Hepatocyte (in vitro differentiated cells): ENCODE measurements around the gene BACH2. TPM values are rescaled to one million over a fixed set of nuclear protein-coding genes. Genes with fewer than 3 reads are reported as not detected.

Experiments
- DNase-seq: peaks from one replicate; pipeline ENCODE4 v3.0.0-alpha.2; 2016; ENCODE audit warnings: low spot score
- H2AFZ ChIP-seq: fragments of 200-600 bp; sonication (generic); 2 replicates; pipeline ENCODE4 v1.6.0; 2016; ENCODE audit warnings: antibody characterized with exemption, mild to moderate bottlenecking
- H3K27ac ChIP-seq: fragments of 200-600 bp; sonication (generic); 2 replicates; pipeline ENCODE4 v1.5.1; 2016; ENCODE audit warnings: mild to moderate bottlenecking
- H3K27me3 ChIP-seq: fragments of 200-600 bp; sonication (generic); 2 replicates; pipeline ENCODE4 v1.6.1; 2016
- H3K36me3 ChIP-seq: fragments of 200-600 bp; sonication (generic); replicated peaks from 2 replicates; pipeline ENCODE4 v1.5.1; 2016; ENCODE audit warnings: low read depth; ENCODE audit not compliant: insufficient read depth
- H3K4me1 ChIP-seq: fragments of 200-600 bp; sonication (generic); 2 replicates; pipeline ENCODE4 v1.5.1; 2016; ENCODE audit warnings: mild to moderate bottlenecking, moderate library complexity; ENCODE audit not compliant: insufficient read depth
- H3K4me2 ChIP-seq: fragments of 200-600 bp; sonication (generic); 2 replicates; pipeline ENCODE4 v1.6.0; 2016
- H3K4me3 ChIP-seq: fragments of 200-600 bp; sonication (generic); 2 replicates; pipeline ENCODE4 v1.5.1; 2016; ENCODE audit warnings: mild to moderate bottlenecking
- H3K79me2 ChIP-seq: fragments of 200-600 bp; sonication (generic); 2 replicates; pipeline ENCODE4 v1.6.0; 2017; ENCODE audit warnings: mild to moderate bottlenecking
- H3K9me2 ChIP-seq: fragments of 200-600 bp; sonication (generic); replicated peaks from 2 replicates; pipeline ENCODE4 v1.6.0; 2017; ENCODE audit warnings: mild to moderate bottlenecking; ENCODE audit not compliant: insufficient read depth
- H3K9me3 ChIP-seq: fragments of 200-600 bp; sonication (generic); 2 replicates; pipeline ENCODE4 v1.5.1; 2016; ENCODE audit warnings: low read depth, mild to moderate bottlenecking
- H4K20me1 ChIP-seq: fragments of 200-600 bp; sonication (generic); 2 replicates; pipeline ENCODE4 v1.6.0; 2016; ENCODE audit warnings: mild to moderate bottlenecking; ENCODE audit not compliant: insufficient read depth, poor library complexity, severe bottlenecking
- CTCF ChIP-seq: fragments of 200-600 bp; sonication (generic); IDR thresholded peaks from 2 replicates; pipeline ENCODE4 v1.5.1; 2016; ENCODE audit warnings: antibody characterized with exemption, mild to moderate bottlenecking; ENCODE audit not compliant: poor library complexity
- EZH2 ChIP-seq: fragments of 200-600 bp; sonication (generic); IDR thresholded peaks from 2 replicates; pipeline ENCODE4 v1.6.1; 2016; ENCODE audit warnings: antibody characterized with exemption, mild to moderate bottlenecking, borderline replicate concordance
- EZH2phosphoT487 ChIP-seq: fragments of 200-600 bp; sonication (generic); IDR thresholded peaks from one replicate; pipeline ENCODE4 v1.6.1; 2018; ENCODE audit warnings: antibody characterized with exemption, mild to moderate bottlenecking, low read depth, moderate library complexity; ENCODE audit not compliant: unreplicated experiment, severe bottlenecking
- WGBS: methylation state at CpG from one replicate; pipeline ENCODE4 v1.1.6; 2016; ENCODE audit warnings: low lambda C conversion rate; ENCODE audit errors: missing lambda C conversion rate; 5-methylcytosine and 5-hydroxymethylcytosine counted together
- polyA plus RNA-seq: library from polyadenylated mRNA; unstranded; fragments of >200 nt; fragmentation: Nextera tagmentation; extraction: Ambion mirVana; gene quantifications from 2 replicates; pipeline ENCODE4 v1.2.1, GENCODE V29; 2016
- total RNA-seq: library from RNA; depleted of rRNA; stranded (reverse); fragments of >200 nt; gene quantifications from 2 replicates; pipeline ENCODE4 v1.2.3, GENCODE V29; 2014

BACH2 gene
- total and polyA plus RNA-seq, 2 experiments from 2014 or later = 2.3 to 2.6 TPM

GRCh38 chr6:90233994-90234393 lies 62.6 kb downstream of the BACH2 start:
- H3K4me1 ChIP-seq = peaks cover 14% of the 10 kb centered on the region
- no peak overlapping the region for H3K4me2 ChIP-seq
- H3K9me3 ChIP-seq = no peaks in the 10 kb centered on the region
- H3K4me3 ChIP-seq = no peak overlapping the region
- WGBS = 81% methylated on average over 6 of the region's 6 CpGs
- no peak overlapping the region for H3K27ac ChIP-seq
- H2AFZ ChIP-seq = no peak overlapping the region
- no peaks in the 10 kb centered on the region for H4K20me1 ChIP-seq
- H3K79me2 ChIP-seq = no peaks in the 10 kb centered on the region
- no peaks in the 10 kb centered on the region for H3K27me3 ChIP-seq
- H3K36me3 ChIP-seq = no peaks in the 10 kb centered on the region
- H3K9me2 ChIP-seq = no peaks in the 10 kb centered on the region
- no peak for DNase-seq
- TF ChIP-seq EZH2phosphoT487 (no peak), EZH2 (no peak), CTCF (no peak)

GRCh38 chr6:90233213-90233612 lies 63.4 kb downstream of the BACH2 start:
- Histone ChIP-seq H3K9me2 (no peaks in the 10 kb centered on the region), H3K9me3 (no peaks in the 10 kb centered on the region), H2AFZ (no peak overlapping the region), H3K4me3 (no peak overlapping the region), H3K36me3 (no peaks in the 10 kb centered on the region), H3K27ac (no peak overlapping the region), H3K27me3 (no peaks in the 10 kb centered on the region), H3K4me2 (no peak overlapping the region), H3K79me2 (no peaks in the 10 kb centered on the region), H4K20me1 (no peaks in the 10 kb centered on the region), H3K4me1 (peaks cover 10% of the 10 kb centered on the region)
- TF ChIP-seq EZH2phosphoT487 (no peak), CTCF (no peak), EZH2 (no peak)
- WGBS = 96% methylated on average over 2 of the region's 2 CpGs
- no peak for DNase-seq

- Histone ChIP-seq H3K4me3 (no peak overlapping the region), H3K4me2 (no peak overlapping the region), H3K4me1 (peaks cover 7% of the 10 kb centered on the region), H3K79me2 (no peaks in the 10 kb centered on the region), H3K9me2 (no peaks in the 10 kb centered on the region), H3K27ac (no peak overlapping the region), H3K27me3 (no peaks in the 10 kb centered on the region), H2AFZ (no peak overlapping the region), H4K20me1 (no peaks in the 10 kb centered on the region), H3K36me3 (no peaks in the 10 kb centered on the region), H3K9me3 (no peaks in the 10 kb centered on the region)
- 48% methylated on average over 1 of the region's 1 CpG for WGBS
- DNase-seq = no peak
- TF ChIP-seq EZH2 = no peak
- TF ChIP-seq CTCF = no peak
Observed at GRCh38 chr6:90231798-90232197, 64.8 kb downstream of the BACH2 start.

GRCh38 chr6:90231308-90231707 lies 65.3 kb downstream of the BACH2 start:
- H3K27me3 ChIP-seq = no peaks in the 10 kb centered on the region

More at GRCh38 chr6:90231308-90231707, 65.3 kb downstream of the BACH2 start:
- 86% methylated on average over 2 of the region's 2 CpGs for WGBS
- Histone ChIP-seq H3K9me2 (no peaks in the 10 kb centered on the region), H3K9me3 (no peaks in the 10 kb centered on the region), H2AFZ (no peak overlapping the region), H3K4me1 (peaks cover 7% of the 10 kb centered on the region), H3K4me2 (no peak overlapping the region), H3K27ac (no peak overlapping the region), H3K36me3 (no peaks in the 10 kb centered on the region), H3K4me3 (no peak overlapping the region), H3K79me2 (no peaks in the 10 kb centered on the region), H4K20me1 (no peaks in the 10 kb centered on the region)
- no peak for TF ChIP-seq EZH2
- no peak for TF ChIP-seq EZH2phosphoT487
- no peak for TF ChIP-seq CTCF
- DNase-seq = no peak
